Thyroid gland (tissue), 4 donors: ENCODE measurements around the gene TANGO2. TPM values are rescaled to one million over a fixed set of nuclear protein-coding genes. Genes with fewer than 3 reads are reported as not detected.

Experiments
- DNase-seq, 2 donors: peaks; one replicate each; pipeline ENCODE4 v3.0.0-alpha.2; 2019
- H3K27ac ChIP-seq, 3 donors: fragments of 200-600 bp; sonication (generic); 1 replicate in 2 of 3; 2 replicates in 1 of 3; pipeline ENCODE4 v1.5.1; 2016 to 2019; ENCODE audit warnings: mild to moderate bottlenecking in 1 of 3, moderate library complexity in 1 of 3
- H3K27me3 ChIP-seq: fragments of 200-600 bp; sonication (generic); one replicate; pipeline ENCODE4 v1.5.1; 2019
- H3K36me3 ChIP-seq, 2 donors: fragments of 200-600 bp; sonication (generic); one replicate each; pipeline ENCODE4 v1.5.1; 2016 to 2019
- H3K4me1 ChIP-seq, 2 donors: fragments of 200-600 bp; sonication (generic); one replicate each; pipeline ENCODE4 v1.5.1; 2017 to 2019
- H3K4me3 ChIP-seq, 3 donors: fragments of 200-600 bp; sonication (generic); replicated peaks in 1 of 3; 1 replicate in 2 of 3; 2 replicates in 1 of 3; pipeline ENCODE4 v1.5.1; 2016; ENCODE audit warnings: mild to moderate bottlenecking in 1 of 3
- H3K9me3 ChIP-seq: fragments of 200-600 bp; sonication (generic); one replicate; pipeline ENCODE4 v1.5.1; 2017
- CTCF ChIP-seq, 6 experiments: fragments of 200-600 bp in 3 of 6; fragments of 450-650 bp in 3 of 6; sonication (generic) in 3 of 6; IDR thresholded peaks; one replicate each; pipeline ENCODE4 v1.5.1; 2016 to 2019; ENCODE audit warnings: antibody characterized with exemption in 6 of 6, mild to moderate bottlenecking in 2 of 6, inconsistent platforms in 1 of 6, moderate library complexity in 1 of 6
- POLR2A ChIP-seq, 2 donors: fragments of 450-650 bp; IDR thresholded peaks; one replicate each; pipeline ENCODE4 v1.6.1; 2017; ENCODE audit warnings: antibody characterized with exemption in 2 of 2, mild to moderate bottlenecking in 2 of 2, moderate library complexity in 1 of 2
- WGBS, 2 donors: methylation state at CpG; one replicate each; pipeline ENCODE4 v1.1.5; 2017; 5-methylcytosine and 5-hydroxymethylcytosine counted together
- intact Hi-C: fragments of 100-400 bp; cut with DNase I; formaldehyde crosslinking; loops from one replicate; pipeline ENCODE4 v1.15.1; 2023
- total RNA-seq, 4 donors: library from RNA; depleted of rRNA; stranded (reverse); fragments of >200 nt; gene quantifications; one replicate each; pipeline ENCODE4 v1.2.3, GENCODE V29; 2016

Gene TANGO2
- total RNA-seq, 4 donors from 2014 or later = 50.3 to 82.7 (median 65.2) TPM

GRCh38 chr22:20107951-20108756 lies 87.2 kb downstream of the TANGO2 start:
- no peak for TF ChIP-seq CTCF (IDR thresholded peaks at IDR 0.05)
- no peak for TF ChIP-seq POLR2A (IDR thresholded peaks at IDR 0.05)
- Histone ChIP-seq H3K36me3 (peaks cover 56 to 58% of the 10 kb centered on the region in 2 donors), H3K4me3 (no peak overlapping the region), H3K9me3 (no peaks in the 10 kb centered on the region), H3K27ac (no peak overlapping the region), H3K4me1 (peaks cover 11 to 14% of the 10 kb centered on the region in 2 donors), H3K27me3 (no peaks in the 10 kb centered on the region)
- 89 to 91% methylated on average over 10 to 12 of the region's 13 CpGs for WGBS, 2 donors
- intact Hi-C loops = no loop called here
- DNase-seq = no peak

DNA sequence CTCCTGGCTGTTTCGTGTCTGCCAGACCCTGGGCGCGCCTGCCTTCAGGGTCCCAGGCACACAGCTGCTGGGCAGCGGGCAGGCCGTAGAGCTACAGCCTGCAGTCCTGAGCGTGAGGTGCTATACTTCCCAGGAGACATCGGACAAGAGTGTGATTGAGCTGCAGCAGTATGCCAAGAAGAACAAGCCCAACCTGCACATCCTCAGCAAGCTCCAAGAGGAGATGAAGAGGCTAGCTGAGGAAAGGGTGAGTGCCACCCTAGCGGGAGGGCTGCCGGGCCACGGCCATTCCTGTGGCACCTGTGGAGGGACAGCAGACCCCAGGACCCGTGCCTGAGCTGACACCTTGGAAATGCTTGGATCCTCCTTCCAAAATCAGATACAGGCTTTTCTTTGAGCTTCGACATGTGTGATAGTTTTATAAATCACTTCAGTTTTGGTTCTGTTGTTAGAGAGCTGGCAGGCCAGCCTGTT lies 87.9 kb downstream of the TANGO2 start:
- TF ChIP-seq POLR2A (IDR thresholded peaks at IDR 0.05) (no peak), CTCF (IDR thresholded peaks at IDR 0.05) (no peak)
- Histone ChIP-seq H3K9me3 (no peaks in the 10 kb centered on the region), H3K4me1 (peaks cover 11 to 14% of the 10 kb centered on the region in 2 donors), H3K27me3 (no peaks in the 10 kb centered on the region), H3K36me3 (peaks cover 56 to 63% of the 10 kb centered on the region in 2 donors), H3K27ac (no peak overlapping the region), H3K4me3 (no peak overlapping the region)
- DNase-seq = no peak
- 86 to 88% methylated on average over 9 to 12 of the region's 12 CpGs for WGBS, 2 donors
- intact Hi-C loops = no loop called here

DNA sequence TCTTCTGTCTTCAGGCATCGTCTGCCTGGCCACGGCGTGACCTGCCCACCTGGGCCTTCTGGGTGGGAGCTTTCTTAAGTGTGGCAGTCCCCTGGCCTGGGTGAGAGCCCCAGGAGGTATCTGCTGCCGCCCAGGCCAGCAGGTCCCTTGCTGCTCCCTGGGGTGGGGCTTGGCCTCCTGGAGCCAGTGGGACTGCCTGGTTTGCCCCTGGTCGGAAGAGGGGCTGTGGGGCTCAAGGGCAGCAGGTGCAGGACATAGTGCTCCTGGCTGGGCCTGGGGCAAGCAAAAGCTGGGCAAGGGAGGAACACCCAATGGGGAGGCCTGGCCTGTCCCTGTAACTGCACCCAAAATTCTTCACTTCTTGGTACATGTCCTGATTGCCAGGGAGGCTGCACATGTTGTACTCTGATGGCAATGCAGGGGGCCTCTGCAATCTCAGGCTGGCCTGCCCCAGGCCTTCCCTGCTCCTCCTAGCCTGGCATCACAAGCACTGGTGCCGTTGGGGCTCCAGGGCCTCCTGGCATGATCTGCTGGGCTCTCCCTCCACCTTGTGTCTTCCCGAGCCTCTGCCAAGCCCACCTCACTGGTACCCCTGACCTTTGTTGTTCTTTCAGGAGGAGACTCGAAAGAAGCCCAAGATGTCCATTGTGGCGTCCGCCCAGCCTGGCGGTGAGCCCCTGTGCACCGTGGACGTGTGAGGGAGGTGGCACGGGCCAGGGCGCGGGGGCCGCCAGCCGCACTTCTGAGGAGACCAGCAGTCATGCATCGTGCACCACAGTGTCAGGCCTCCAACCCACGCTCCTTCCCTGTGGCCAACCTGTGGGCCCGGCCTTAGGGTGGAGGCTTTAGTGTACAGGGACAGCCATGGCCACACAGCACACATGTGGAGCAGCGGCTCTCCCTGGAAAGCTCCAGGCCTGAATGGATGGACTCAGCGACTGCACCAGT lies 88.8 kb downstream of the TANGO2 start:
- WGBS, 2 donors = 92 to 95% methylated on average over 8 to 20 of the region's 23 CpGs
- no peak for DNase-seq
- TF ChIP-seq CTCF (IDR thresholded peaks at IDR 0.05) = no peak
- TF ChIP-seq POLR2A (IDR thresholded peaks at IDR 0.05) = no peak
- H3K36me3 ChIP-seq = peaks cover 62 to 68% of the 10 kb centered on the region in 2 donors
- H3K9me3 ChIP-seq = no peaks in the 10 kb centered on the region
- H3K27ac ChIP-seq = no peak overlapping the region
- no peak overlapping the region for H3K4me3 ChIP-seq
- no peaks in the 10 kb centered on the region for H3K27me3 ChIP-seq
- intact Hi-C loops = loop anchor here (10.0 kb wide), 1 partner anchor 85 kb away; the partner anchor contains the start of gene TANGO2
- peaks cover 10 to 12% of the 10 kb centered on the region in 2 donors for H3K4me1 ChIP-seq

DNA sequence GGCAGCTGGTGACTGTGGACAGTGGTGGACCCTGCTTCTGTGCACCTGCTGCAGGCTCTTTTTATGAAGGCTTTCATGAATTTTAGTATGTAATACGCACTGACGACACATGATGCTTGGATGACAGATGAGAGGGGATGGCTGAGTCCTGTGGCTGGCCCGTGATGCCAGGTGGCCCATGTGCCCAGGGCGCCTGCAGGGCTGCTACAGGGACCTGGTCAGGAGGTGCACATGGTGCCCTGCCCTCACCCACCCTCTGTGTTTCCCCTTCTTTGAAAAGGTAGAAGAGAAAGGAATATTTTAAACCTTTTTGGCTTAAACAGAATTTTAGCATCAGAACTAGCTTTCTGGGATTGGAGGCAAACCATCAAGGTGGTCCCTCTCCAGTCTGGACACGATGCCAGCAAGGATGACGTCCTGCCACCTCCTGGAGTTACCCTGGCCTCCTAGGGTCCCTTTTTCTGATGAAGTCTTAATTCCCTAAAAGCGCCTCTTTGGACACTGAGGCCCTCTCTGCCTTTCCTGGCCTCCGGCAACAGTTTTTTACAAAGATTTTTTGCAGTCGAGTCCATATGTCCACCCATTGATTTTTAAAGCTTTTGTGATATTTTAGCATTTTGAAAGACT lies 89.6 kb downstream of the TANGO2 start:
- Histone ChIP-seq H3K27me3 (no peaks in the 10 kb centered on the region), H3K4me3 (no peak overlapping the region), H3K36me3 (peaks cover 64 to 71% of the 10 kb centered on the region in 2 donors), H3K9me3 (no peaks in the 10 kb centered on the region), H3K4me1 (peaks cover 2 to 5% of the 10 kb centered on the region in 2 donors), H3K27ac (no peak overlapping the region)
- TF ChIP-seq CTCF (IDR thresholded peaks at IDR 0.05) (no peak), POLR2A (IDR thresholded peaks at IDR 0.05) (no peak)
- 86 to 91% methylated on average over 9 of the region's 9 CpGs for WGBS, 2 donors
- DNase-seq = no peak
- intact Hi-C loops = loop anchor here (10.0 kb wide), 1 partner anchor 86 kb away; the partner anchor contains the start of gene TANGO2
